MM.1S (cell line): Measurements from ENCODE around the gene KIAA0513.

Source experiments
- DNase-seq: peaks from one replicate; pipeline ENCODE4 v3.0.0-alpha.2; 2015
- H2AFZ ChIP-seq: fragments of 300-600 bp; sonication (generic); 2 replicates; pipeline ENCODE4 v1.6.0; 2016; ENCODE audit warnings: antibody characterized with exemption, low read length
- H3F3A ChIP-seq: fragments of 300-600 bp; sonication (generic); 2 replicates; pipeline ENCODE4 v1.6.1; 2016; ENCODE audit warnings: mild to moderate bottlenecking, antibody characterized with exemption, low read length, moderate library complexity, mixed read lengths; ENCODE audit not compliant: insufficient read depth
- H3K27ac ChIP-seq: fragments of 300-600 bp; sonication (generic); 2 replicates; pipeline ENCODE4 v1.5.1; 2016; ENCODE audit warnings: mild to moderate bottlenecking, low read length
- H3K27me3 ChIP-seq: fragments of 300-600 bp; sonication (generic); replicated peaks from 2 replicates; pipeline ENCODE4 v1.6.0; 2016; ENCODE audit warnings: low read length; ENCODE audit not compliant: insufficient read depth
- H3K36me3 ChIP-seq: fragments of 300-600 bp; sonication (generic); replicated peaks from 2 replicates; pipeline ENCODE4 v1.6.1; 2016; ENCODE audit warnings: mild to moderate bottlenecking, low read length, mixed read lengths; ENCODE audit not compliant: insufficient read depth
- H3K4me1 ChIP-seq: fragments of 300-600 bp; sonication (generic); 2 replicates; pipeline ENCODE4 v1.6.1; 2016; ENCODE audit warnings: low read length, mixed read lengths
- H3K4me2 ChIP-seq: fragments of 300-600 bp; sonication (generic); 2 replicates; pipeline ENCODE4 v1.6.0; 2016; ENCODE audit warnings: low read depth, low read length
- H3K4me3 ChIP-seq: fragments of 300-600 bp; sonication (generic); 2 replicates; pipeline ENCODE4 v1.5.1; 2016; ENCODE audit warnings: low read length, mixed read lengths
- H3K79me2 ChIP-seq: fragments of 300-600 bp; sonication (generic); 2 replicates; pipeline ENCODE4 v1.6.1; 2016; ENCODE audit warnings: mixed run types, low read length, mixed read lengths
- H3K9ac ChIP-seq: fragments of 300-600 bp; sonication (generic); 2 replicates; pipeline ENCODE4 v1.6.1; 2016; ENCODE audit warnings: low read length, mixed read lengths
- H3K9me2 ChIP-seq: fragments of 300-600 bp; sonication (generic); replicated peaks from 2 replicates; pipeline ENCODE4 v1.6.1; 2016; ENCODE audit warnings: mild to moderate bottlenecking, low read length, mixed read lengths; ENCODE audit not compliant: insufficient read depth
- H3K9me3 ChIP-seq: fragments of 300-600 bp; sonication (generic); replicated peaks from 2 replicates; pipeline ENCODE4 v1.6.1; 2016; ENCODE audit warnings: mild to moderate bottlenecking, low read length, mixed read lengths; ENCODE audit not compliant: insufficient read depth
- H4K20me1 ChIP-seq: fragments of 300-600 bp; sonication (generic); 2 replicates; pipeline ENCODE4 v1.6.1; 2016; ENCODE audit warnings: mild to moderate bottlenecking, low read length, moderate library complexity, mixed read lengths; ENCODE audit not compliant: insufficient read depth
- EZH2 ChIP-seq: fragments of 300-600 bp; sonication (generic); optimal IDR thresholded peaks from 2 replicates; pipeline ENCODE3; 2017; ENCODE audit warnings: low read depth, mild to moderate bottlenecking, antibody characterized with exemption, low read length, mixed read lengths
- EZH2phosphoT487 ChIP-seq: fragments of 300-600 bp; sonication (generic); IDR thresholded peaks from 2 replicates; pipeline ENCODE4 v1.6.1; 2018; ENCODE audit warnings: antibody characterized with exemption, low read length
- TF ChIP-seq, protein P1 (sequence below): fragments of 300-600 bp; sonication (generic); IDR thresholded peaks from 2 replicates; pipeline ENCODE4 v1.5.1; 2016; ENCODE audit warnings: antibody characterized with exemption, low read length, mixed read lengths

KIAA0513 gene

DNA sequence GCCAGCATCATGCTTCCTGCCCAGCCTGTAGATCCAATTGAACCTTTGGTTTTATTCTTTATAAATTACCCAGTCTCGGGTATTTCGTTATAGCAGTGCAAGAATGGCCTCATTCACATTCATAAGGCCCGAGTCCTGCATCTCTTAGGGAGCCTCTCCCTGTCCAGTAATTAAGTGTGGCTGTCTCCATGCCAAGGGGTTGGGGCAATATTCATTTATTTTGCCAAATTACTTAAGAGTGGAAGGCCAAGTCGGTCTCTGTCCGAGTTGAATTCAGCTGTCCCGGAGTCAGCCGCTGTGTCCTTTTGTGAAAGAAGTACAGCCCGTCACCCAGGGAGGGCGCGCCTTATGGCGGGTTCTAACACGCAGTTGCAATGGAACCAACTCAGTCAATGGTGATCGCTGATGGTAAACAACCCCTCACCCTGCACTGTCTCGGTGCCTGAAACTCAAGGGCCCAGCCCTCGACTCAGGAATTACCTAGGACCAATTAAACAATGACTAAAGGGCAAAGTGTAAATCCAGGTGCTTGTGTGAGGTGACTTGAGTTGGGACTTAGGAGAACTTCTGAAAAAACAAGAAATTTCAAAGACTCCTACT is 22.2 kb downstream of the KIAA0513 start:
- Histone ChIP-seq H3K4me2 (no peak overlapping the region), H3F3A (no peaks in the 10 kb centered on the region), H3K27me3 (no peaks in the 10 kb centered on the region), H3K36me3 (no peaks in the 10 kb centered on the region), H2AFZ (no peak overlapping the region), H3K9ac (no peak overlapping the region), H4K20me1 (no peaks in the 10 kb centered on the region), H3K9me3 (no peaks in the 10 kb centered on the region), H3K27ac (no peak overlapping the region), H3K79me2 (no peaks in the 10 kb centered on the region), H3K9me2 (no peaks in the 10 kb centered on the region), H3K4me3 (no peak overlapping the region), H3K4me1 (no peaks in the 10 kb centered on the region)
- TF ChIP-seq, protein P1, sequence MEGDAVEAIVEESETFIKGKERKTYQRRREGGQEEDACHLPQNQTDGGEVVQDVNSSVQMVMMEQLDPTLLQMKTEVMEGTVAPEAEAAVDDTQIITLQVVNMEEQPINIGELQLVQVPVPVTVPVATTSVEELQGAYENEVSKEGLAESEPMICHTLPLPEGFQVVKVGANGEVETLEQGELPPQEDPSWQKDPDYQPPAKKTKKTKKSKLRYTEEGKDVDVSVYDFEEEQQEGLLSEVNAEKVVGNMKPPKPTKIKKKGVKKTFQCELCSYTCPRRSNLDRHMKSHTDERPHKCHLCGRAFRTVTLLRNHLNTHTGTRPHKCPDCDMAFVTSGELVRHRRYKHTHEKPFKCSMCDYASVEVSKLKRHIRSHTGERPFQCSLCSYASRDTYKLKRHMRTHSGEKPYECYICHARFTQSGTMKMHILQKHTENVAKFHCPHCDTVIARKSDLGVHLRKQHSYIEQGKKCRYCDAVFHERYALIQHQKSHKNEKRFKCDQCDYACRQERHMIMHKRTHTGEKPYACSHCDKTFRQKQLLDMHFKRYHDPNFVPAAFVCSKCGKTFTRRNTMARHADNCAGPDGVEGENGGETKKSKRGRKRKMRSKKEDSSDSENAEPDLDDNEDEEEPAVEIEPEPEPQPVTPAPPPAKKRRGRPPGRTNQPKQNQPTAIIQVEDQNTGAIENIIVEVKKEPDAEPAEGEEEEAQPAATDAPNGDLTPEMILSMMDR: no peak
- no peak for TF ChIP-seq EZH2phosphoT487
- no peak for TF ChIP-seq EZH2
- no peak for DNase-seq

DNA sequence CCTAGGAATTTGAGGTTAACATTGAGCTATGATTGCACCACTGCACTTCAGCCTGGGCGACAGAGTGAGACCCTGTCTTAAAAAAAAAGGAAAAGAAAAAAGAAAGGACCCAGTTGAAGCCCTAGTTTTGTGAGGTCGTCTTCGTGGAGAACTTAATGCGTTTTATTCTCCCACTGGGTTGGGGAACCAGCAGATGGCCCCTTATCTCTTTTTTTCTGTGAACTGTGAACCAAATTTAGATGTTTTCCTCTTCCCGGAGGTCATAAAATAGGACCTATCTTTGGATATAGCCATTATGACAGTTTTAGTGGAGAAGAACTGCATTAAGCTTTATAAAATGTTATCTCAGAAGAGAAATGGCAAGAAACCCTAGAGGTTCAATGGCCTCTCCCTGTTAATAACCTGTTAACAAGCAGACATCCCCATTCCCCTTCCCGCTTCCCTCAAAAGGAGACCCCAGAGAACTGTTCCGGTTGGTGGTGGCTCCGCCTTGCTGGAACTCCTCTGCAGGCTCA is 23.5 kb downstream of the KIAA0513 start:
- Histone ChIP-seq H3K9me2 (no peaks in the 10 kb centered on the region), H3K4me2 (no peak overlapping the region), H2AFZ (no peak overlapping the region), H3K79me2 (no peaks in the 10 kb centered on the region), H3K27me3 (no peaks in the 10 kb centered on the region), H3K36me3 (no peaks in the 10 kb centered on the region), H3K9me3 (no peaks in the 10 kb centered on the region), H3K9ac (no peak overlapping the region), H3K27ac (no peak overlapping the region), H4K20me1 (no peaks in the 10 kb centered on the region), H3K4me1 (no peaks in the 10 kb centered on the region), H3F3A (no peaks in the 10 kb centered on the region), H3K4me3 (no peak overlapping the region)
- TF ChIP-seq EZH2 (no peak), EZH2phosphoT487 (no peak)
- TF ChIP-seq, protein P1: no peak
- DNase-seq: no peak

DNA sequence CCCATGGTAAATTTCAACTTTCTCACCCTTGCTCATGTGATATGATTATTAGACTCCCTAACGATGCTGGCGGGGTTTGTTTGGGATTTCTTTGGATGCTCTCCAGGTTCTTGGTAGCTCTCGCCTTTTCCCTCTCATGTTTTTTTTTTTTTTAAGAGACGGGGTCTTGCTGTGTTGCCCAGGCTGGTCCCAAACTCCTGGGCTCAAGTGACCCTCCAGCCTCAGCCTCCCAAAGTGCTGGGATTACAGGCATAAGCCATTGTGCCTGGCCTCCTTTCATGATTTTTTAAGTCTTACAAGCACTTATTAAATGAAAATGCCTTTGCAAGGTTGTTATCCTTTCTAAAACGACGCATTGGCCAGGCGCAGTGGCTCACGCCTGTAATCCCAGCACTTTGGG is 24.1 kb downstream of the KIAA0513 start:
- Histone ChIP-seq H3K36me3 (no peaks in the 10 kb centered on the region), H4K20me1 (no peaks in the 10 kb centered on the region), H3K4me2 (no peak overlapping the region), H3K4me1 (no peaks in the 10 kb centered on the region), H3K9ac (no peak overlapping the region), H3F3A (no peaks in the 10 kb centered on the region), H3K9me2 (no peaks in the 10 kb centered on the region), H3K4me3 (no peak overlapping the region), H3K79me2 (no peaks in the 10 kb centered on the region), H3K27me3 (no peaks in the 10 kb centered on the region), H3K27ac (no peak overlapping the region), H2AFZ (no peak overlapping the region), H3K9me3 (no peaks in the 10 kb centered on the region)
- TF ChIP-seq, protein P1: no peak
- TF ChIP-seq EZH2phosphoT487: no peak
- no peak for TF ChIP-seq EZH2
- DNase-seq: no peak
